Activated CD4-positive, alpha-beta T cell treated with anti-CD3 and anti-CD28 coated beads, Interleukin-2, amount 50 U/mL, for 1 hour (primary cell): ENCODE results near the gene SMAD3.

ENCODE experiments used
- DNase-seq: peaks from one replicate; pipeline ENCODE4 v3.0.0-alpha.2; 2020

The SMAD3 gene

DNA sequence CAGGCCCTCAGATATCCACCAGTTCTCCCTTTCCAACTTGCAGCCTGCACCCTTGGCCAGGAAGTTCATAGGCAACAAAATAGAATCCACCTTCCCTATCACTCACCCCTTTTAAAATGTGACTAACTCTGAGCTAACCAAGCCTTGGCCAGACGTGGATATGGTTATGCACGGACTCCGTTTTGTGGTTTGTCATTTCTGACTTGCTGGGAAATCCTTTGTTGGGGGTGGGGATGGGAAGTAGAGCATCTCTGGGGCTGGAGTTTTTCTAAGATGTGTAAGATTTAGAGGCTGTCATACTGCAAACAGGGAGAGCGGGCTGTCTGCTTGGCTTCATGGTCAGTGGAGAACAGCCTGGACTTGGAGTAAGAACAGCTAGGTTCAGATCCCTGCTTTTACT, 62.6 kb downstream of the SMAD3 start:
- no peak for DNase-seq

DNA sequence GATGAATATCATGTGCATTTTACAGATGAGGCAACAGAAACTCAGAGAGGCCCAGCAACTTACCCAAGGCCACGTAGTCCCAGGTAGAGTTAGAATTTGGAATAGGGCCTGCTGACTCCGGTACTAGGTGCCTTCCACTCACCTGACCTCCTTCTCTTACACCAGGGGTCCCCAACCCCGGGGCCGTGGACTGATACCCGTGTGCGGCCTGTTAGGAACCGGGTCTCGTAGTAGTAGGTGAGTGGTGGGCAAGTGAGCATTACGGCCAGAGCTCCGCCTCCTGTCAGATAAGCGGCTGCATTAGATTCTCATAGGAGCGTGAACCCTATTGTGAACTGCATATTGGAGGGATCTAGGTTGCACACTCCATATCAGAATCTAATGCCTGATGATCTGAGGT, 64.8 kb downstream of the SMAD3 start:
- no peak for DNase-seq

DNA sequence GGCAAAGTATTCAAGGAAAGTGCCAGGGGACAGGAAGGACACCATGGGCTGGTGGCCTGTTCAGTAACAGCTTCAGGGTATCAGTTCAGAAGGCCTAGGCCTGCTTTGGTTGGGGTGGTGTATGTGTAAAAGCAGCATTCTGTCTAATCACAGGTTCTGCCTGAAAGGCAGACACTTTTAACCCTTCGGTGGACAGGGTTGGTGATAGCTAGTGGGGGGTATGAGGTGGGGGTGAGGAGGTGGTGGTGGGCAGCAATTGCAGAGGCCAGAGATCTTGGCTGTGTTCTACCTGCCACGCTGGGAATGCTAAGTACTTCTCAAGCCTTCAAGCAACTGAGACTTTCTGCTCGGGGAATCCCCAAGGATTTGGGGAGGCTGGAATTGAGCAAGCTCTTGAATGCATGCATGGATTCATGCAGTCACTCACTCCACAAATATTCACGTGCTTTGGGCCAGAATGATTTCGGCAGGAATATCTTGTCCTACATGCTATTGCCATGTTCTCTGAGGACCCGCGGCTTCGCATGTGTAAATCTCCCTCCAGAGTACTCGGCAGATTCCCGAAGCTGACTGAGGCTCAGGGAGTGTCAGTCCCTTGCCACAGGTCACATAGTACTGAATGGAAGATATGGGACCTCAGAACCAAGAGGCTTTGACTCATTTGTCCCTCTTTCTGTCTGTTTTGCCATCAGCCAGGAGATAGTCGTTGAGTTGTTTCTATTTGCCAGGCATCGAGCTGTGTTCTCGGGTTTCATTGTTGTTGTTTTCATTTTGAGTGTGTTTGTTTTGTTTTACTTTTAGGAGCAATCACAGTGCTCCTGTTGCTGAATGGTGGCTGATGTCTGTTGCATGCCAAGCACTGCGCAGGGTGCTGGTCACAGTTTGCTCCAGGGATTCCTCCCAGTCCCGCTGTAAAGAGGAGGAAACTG, 65.5 kb downstream of the SMAD3 start:
- no peak for DNase-seq

DNA sequence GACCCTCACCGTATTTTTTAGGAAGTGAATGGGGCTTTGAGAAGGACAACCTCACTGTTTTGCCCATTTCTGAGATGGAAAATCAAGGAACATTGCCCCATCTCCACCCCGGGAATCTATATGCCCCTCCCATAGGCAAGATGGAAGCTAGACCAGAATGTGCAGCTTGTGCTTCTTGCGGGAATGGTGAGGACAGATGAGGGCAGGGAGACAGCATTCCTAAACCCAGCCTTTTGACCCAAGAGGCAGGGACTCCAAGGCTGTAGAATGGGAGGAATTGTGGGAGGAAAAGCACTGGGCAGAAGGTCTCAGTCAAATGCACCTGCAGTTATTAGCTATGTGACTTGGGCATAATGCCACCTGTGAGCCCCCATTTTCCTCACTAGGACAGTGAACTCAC, 66.9 kb downstream of the SMAD3 start:
- DNase-seq = no peak

DNA sequence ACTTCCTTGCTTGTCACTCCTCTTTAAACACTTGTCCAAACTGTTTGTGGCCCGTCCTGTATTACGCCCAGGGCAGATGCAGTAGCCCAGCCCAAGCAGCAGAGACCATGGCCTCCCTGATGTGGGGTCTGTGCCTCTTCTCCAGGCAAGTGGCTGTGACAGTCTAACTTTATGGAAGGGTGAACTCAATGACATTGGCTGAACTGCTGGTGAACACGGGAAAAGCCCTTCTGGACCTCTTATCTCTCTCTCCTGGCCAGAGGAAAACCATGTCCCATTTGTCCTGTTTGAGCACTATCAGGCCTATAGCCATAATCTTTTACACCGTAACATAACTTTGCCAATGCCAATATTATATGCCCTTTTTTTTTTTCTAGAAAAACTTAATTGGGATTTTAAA, 67.6 kb downstream of the SMAD3 start:
- DNase-seq = no peak

DNA sequence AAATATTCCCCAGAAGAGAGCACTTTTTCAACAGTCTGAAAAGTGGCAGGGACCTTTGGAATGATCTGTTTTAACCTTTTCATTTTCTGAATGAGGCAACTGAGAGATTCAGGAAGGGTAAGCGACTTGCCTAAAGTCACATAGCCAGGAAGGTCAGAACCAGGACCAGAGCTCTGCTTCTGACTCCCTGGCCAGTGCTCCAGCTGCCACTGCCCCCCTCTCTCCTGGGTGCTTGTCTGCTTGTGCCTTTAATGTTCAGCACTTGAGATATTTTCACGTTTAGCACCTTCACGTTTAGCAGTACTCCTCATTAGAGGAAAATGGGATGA, 68.3 kb downstream of the SMAD3 start:
- no peak for DNase-seq

DNA sequence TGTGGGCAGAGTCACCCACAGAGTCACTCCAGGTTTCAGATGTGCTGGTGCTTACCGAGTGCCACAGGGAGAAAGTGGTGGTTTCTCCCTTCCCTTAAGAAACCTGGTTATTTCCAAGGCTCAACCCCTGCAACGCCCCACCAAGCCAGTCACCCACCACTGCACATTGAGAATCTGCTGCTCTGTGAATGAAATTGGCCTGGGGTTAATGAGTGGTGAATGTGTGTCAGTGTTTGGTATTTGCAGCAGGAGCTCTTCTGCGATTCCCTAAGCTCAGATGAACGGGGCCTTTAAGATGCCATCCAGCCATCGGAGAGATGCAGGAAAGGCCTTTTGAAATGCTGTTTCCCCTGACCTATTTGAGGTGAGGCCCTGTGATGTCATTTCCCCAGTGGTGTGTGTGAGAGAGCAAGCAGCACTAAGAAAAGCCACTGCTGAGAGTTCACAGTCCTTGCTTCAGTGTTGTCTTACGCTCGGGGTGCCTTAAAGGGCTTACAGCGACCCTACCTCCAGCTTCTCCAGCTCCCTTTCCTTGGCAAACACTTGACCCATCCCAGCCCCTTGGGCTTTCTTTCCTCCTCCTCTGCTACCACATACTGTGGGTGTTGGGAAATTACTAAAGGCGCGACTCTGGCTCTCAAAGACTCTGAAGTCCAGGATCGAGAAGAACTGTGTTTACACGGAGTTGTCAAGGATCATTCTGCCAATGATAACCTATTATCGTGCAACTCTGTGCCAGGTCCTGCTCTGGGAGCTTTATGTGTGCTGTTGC, 68.9 kb downstream of the SMAD3 start:
- DNase-seq = peak; percentile 56

DNA sequence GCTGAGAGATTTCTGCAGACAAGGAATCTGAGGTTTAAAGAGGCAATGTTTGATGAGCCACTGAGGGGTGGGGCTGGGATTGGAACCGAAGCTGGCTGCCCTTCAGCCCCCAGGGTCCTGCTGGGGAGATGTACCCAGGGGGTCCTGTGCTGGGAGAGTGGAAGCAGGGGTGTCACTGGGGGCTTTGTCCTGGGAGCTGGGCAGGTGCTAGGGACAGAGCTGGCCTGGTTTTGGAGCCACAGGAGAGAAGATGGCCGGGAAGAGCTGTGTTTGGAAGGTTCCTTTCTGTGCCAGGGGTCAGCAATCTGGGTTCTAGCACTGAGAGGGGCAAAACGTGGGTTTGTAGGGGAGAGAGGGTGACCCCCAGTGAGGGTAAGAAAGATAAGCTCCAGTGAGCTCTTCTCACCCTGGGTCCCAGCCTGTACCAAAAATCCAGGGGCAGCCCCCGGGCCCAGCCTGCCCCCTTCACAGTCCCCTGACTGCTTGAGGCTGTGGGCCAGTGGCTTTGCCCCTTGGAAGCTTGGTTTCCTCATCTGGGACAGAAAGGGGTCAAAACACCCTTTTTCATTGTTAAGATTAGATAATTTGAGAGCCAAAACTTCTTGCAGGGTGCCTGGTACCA, 69.6 kb downstream of the SMAD3 start:
- DNase-seq = no peak

DNA sequence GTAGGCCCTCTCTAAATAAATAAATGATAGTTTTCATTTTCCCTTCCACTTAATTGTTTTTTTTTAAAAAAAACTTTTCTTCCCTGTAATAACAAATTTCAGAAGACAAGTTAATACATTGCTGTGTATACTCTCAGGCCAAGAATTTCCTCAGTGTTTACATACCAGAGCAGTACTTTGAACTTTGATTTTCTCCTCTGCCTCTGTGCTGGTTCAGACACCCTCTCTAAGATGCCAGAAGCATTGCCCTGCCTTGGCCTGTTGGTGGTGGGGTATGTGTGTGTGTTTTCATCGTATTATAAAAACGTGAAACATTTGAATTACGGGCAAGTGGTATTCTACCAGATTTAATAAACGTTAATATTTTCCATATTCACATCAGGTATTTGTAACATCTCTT, 70.1 kb downstream of the SMAD3 start:
- no peak for DNase-seq

DNA sequence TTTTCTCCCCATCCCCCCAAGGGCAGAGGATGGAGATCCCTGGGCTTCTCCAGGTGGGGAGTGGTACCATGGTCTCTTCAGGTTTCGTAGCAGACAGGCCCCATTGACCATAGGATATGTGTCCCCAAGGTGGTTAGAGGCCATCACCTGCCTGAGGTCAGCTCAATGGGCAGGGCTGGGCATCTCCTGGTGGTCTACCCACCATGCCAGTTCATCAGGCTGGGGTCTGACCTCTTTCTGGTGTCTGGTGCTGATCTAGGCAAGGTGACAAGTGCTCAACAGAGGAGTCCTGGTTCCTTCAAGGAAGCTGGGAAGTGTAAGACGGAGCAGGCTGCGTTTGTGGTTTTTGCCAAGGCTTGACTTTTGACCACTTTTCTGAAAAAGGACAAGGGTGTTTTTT, 71.4 kb downstream of the SMAD3 start:
- no peak for DNase-seq

DNA sequence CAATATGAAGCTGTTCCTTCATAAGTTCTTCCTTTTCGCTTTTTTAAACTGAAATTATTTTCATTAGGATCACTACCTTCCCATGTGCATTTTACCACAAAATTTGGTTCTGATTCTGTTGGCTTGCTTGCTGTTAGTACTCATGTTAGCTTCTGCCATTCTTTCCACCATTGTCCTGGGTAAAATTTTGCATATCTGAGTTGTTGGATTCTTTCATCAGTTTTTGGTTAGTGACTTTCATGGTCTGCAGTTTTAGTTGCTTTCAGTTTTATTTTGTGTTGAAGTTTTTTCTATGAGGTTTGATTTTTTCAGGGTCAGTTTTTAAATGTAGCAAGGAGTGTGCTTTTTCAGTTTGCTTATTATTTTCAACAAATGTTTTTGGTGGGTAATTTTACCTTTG, 71.9 kb downstream of the SMAD3 start:
- no peak for DNase-seq

DNA sequence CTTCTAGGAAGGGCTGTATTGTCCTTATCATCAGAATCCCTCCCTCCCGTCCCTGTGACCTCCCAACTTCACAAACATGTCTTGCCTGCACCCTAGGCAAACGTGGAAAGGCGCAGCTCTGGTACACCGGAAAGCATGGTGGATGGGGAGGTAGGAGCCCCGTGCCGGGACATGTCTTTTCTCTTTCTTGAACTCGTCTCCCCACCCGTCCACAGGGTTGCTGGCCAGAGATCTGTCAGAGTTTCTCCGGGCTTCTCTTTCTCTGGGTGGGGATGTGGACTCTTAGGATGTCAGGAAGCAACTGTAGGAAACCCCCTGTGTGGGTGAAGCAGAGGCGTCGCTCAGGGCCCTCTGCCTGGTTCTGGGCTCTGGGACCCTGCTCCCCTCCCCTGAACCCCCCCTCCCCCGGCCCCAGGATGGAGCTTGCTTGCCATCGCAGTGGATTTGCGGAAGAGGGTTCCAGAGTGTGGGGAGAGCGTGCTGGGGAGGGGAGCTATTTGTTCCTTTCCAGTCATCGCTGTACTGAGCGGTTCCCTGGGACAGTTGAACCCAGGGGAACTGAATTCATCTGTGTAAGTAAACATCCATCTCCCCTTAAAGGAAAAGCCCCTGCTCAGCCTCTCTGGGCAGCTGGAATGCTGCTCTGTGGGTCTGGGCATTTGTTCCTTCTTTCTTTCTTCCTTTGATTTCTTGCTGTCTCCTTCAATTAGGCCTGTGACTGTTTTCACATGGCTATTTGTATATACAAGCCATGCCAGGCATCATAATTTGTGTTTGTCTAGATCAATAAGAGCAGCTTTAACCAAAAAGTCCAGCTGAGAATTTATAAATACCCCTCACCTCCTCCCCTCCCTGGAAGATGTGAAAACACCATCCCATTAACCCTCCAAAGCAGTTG, 72.8 kb downstream of the SMAD3 start:
- no peak for DNase-seq

DNA sequence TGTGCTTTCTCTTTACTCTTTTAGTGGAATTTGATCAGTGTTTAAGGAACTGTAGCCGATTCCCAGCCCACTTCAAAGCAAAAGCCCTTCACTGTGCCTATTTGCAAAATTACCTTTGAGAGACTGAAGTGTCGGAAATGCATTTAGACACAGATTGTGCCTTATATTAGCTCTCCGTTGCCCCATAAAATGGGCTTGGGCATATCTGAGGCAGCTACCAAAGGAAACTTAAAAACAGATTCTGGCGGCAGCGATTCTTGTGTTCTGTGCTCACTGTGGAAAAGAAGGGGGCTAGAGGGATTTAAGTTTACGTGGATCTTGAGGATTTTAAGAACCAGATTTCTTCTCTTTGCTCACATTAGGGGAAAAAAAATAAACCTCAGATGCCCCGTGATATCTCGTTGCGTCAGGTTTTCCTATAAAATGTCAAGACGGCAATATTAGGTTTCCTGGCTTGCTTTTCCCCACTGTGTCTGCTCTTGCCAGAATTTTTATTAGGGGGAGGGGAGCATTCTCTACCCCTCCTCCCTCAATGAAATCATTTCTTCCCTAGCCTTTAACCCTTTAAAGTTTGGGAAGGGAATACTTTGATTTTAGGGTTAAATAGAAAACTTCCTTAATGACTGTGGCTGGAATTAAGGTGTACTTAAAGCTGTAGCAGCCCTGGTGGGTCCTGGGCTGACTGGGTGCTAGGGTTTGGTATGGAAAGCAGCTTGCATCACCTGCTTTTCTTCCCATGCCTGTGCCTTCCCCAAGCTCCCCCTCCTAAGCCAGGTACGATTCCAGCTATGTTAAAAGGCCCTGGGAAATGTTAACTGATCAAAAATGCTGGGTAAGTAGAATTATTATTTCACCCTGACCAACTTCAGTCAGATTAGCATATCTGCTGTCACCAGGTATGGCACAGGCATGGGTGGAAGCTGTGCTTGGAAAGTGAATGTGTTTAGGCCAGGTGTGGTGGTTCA, 73.8 kb downstream of the SMAD3 start:
- no peak for DNase-seq

DNA sequence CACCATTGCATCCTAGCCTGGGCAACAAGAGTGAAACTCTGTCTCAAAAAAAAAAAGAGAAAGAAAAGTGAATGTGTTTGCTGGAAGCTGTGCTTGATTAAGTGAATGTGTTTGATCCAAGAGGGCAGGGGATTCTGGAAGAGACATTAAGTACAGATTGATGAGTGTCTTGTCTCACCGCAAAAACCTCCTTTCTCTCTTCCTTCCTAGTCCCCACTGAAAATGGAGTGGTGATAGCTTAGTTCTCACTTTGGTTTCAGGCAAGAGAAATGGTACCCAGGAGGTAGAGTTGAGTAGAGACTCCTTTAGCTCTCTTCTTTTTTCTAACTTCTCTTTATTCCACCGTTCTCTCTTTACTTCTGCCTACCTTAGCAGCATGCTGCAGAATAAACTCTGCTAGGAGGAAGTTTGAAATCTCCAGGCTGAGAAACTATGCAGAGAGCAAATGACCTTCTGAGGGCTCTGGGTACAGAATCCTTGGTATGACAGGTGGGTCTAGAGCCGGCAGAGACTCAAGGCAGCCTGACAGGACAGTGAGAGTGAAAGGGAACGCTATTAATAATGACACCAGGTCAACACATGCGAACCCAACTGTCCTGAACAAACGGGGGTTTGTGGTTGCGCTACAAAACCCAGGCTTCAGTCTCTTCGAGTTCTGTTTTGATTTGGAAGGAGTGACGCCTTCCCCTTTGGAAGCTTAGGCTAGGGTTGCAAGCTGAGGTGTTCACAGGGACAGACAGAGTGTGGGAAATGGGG, 74.9 kb downstream of the SMAD3 start:
- no peak for DNase-seq

DNA sequence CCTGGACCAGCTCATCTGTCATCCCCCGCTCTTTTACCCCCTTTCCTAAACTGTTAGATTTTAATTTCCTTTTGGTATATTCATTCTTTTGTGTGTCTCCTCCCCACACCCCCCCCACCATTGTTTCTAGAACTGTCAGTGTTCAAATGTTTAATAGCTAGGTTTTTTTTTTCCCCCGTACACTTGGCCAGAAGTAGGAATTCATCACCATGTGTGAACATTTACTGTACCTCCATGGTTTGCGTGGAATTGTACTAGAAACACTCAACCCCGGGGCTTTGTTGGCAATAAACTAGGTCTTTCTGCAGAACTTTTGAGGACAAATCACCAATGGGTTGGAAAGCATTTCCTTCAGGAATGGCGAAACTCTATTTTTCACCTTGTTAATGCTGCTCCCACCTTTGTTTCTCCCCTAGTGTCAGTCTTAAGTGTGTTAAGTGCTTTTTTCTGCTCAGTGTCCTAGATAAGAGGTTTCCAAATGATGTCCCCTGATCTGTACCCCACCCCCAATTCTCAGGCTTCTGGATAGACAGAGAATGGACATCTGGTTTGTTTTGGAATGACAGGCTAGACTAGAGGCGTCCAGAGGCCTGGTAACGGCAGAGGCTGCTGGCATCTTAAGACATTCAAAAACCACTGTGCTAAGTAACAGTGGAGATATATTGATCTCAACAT, 76.8 kb downstream of the SMAD3 start:
- no peak for DNase-seq

DNA sequence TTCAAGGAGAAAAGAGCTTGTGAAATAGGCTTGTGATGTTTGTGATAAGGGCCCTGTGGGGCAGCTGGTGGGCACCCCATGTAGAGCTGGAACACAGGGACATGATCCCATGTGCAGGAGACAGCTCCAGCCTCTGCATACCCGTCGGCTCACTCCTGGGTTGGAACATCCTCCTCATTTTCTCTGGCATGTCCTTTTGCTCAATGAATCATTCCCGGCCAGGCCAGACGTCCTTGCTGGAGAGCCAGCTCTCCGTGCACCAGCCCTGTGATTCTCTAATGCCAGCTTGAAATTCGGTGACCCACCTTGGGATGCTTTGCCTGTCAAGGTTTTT, 77.3 kb downstream of the SMAD3 start:
- no peak for DNase-seq

DNA sequence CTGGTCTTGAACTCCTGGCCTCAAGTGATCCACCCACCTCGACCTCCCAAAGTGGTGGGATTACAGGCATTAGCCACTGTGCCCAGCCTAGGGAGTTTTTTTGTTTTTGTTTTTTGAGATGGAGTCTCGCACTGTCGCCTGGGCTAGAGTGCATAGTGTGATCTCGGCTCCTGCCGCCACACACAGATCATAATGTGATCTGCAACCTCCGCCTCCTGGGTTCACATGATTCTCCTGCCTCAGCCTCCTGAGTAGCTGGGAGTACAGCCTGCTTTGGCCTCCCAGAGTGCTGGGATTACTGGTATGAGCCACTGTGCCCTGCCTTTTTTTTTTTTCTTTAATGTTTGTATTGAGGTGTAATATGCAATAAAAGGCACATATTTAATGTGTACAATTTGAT, 78.2 kb downstream of the SMAD3 start:
- DNase-seq = no peak

DNA sequence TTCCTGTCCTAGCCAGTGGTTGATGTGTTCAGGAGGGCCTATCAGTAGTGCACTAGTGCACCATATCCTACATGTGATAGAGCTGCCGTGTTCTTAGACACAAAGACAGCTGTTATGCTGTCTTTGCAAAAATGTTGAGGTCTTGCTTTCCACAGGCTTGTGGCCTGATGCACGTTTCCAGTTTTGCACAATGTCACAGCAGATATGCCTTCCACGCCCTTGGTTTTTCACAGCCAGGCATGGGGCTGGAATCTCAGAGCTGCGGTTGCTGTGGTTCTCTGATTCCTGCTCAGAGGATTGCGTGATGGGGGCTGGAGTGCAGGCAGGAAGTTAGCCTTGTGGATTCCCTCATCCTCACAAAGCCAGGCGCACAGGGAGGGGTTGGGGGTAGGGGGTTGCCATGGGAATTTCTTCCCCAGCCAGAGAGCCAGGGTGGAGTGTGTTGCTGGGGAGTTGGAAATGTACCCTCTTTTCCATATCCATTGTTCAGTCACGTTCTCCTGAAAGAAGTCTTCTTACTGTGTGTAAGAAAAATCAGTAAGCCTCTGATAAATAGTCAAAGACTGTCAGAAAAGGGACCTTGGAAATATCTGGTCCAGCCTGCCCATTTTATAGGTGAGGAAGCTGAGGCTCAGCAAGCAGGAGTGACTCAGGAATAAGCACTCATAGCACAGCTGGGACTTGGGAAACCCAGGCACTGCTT, 79.4 kb downstream of the SMAD3 start:
- no peak for DNase-seq

DNA sequence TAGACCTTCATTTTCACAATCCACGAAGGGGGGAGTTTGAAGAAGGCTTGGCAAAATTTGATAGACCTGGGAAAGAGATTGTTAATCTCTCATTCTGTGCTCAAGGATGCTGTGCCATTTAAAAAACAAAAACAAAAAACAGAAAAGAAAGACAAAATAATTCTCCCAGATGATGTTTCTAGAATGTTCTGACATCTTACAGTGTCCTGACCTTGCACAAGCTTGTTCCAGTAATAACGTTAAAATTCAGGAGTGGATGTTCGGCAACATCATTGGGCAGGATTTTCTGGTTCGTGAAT, 79.9 kb downstream of the SMAD3 start:
- no peak for DNase-seq

DNA sequence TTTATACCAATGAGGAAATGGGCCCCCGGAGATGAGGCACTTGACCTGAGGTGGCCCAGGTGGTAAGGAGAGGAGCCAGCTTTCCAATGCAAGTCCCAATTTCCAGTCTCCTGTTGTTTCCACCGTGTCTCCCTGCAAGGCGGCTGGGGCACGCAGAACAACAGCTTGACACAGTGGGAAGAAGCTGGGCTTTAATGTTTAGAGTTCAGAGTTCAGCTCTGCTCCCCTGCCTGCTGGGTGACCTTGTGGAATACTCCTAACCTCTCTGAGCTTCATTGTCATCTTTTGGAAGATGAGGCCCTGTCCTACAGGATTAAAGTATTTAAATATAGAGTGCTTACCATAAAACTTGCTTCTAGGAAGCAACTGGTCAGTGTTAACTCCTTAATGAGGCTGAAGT, 80.3 kb downstream of the SMAD3 start:
- DNase-seq = no peak
